Osteoblast (primary cell): ENCODE results near the gene AGBL1. TPM values are rescaled to one million over a fixed set of nuclear protein-coding genes. Genes with fewer than 3 reads are reported as not detected.

Source experiments
- DNase-seq: peaks from one replicate; pipeline ENCODE4 v3.0.0; 2011; ENCODE audit warnings: low spot score, mixed read lengths; ENCODE audit not compliant: insufficient read length; ENCODE audit errors: missing footprints
- H2AFZ ChIP-seq: 2 replicates; pipeline ENCODE4 v1.6.0; 2011; ENCODE audit warnings: mild to moderate bottlenecking, low read length
- H3K27ac ChIP-seq: 2 replicates; pipeline ENCODE4 v1.5.1; 2011; ENCODE audit warnings: mild to moderate bottlenecking, low read depth, low read length, moderate library complexity
- H3K27me3 ChIP-seq: 2 replicates; pipeline ENCODE4 v1.6.0; 2012; ENCODE audit warnings: mild to moderate bottlenecking, control low read depth, inconsistent platforms, low read length, moderate library complexity; ENCODE audit not compliant: insufficient read depth
- H3K36me3 ChIP-seq: 2 replicates; pipeline ENCODE4 v1.5.1; 2011; ENCODE audit warnings: mild to moderate bottlenecking, low read length, control low read depth, moderate library complexity; ENCODE audit not compliant: insufficient read depth
- H3K4me1 ChIP-seq: 2 replicates; pipeline ENCODE4 v1.5.1; 2011; ENCODE audit warnings: mild to moderate bottlenecking, low read length, control low read depth, moderate library complexity; ENCODE audit not compliant: insufficient read depth
- H3K4me2 ChIP-seq: 2 replicates; pipeline ENCODE4 v1.6.0; 2011; ENCODE audit warnings: mild to moderate bottlenecking, low read length; ENCODE audit not compliant: insufficient read depth
- H3K4me3 ChIP-seq: fragments of 200-600 bp; sonication (generic); 3 replicates; pipeline ENCODE4 v1.5.1; 2012; ENCODE audit warnings: mild to moderate bottlenecking, low read length, inconsistent platforms; ENCODE audit not compliant: insufficient read depth
- H3K79me2 ChIP-seq: 2 replicates; pipeline ENCODE4 v1.6.0; 2012; ENCODE audit warnings: mild to moderate bottlenecking, low read length, control low read depth, inconsistent platforms; ENCODE audit not compliant: insufficient read depth
- H3K9me3 ChIP-seq: 2 replicates; pipeline ENCODE4 v1.5.1; 2011; ENCODE audit warnings: low read depth, low read length, control low read depth
- H4K20me1 ChIP-seq: 2 replicates; pipeline ENCODE4 v1.6.0; 2012; ENCODE audit warnings: mild to moderate bottlenecking, low read length, control low read depth; ENCODE audit not compliant: insufficient read depth
- total RNA-seq: library from RNA; depleted of rRNA; stranded (reverse); fragments of >200 nt; gene quantifications from 2 replicates; pipeline ENCODE4 v1.2.3, GENCODE V29; 2012
- TF ChIP-seq, protein P1 (sequence below): IDR thresholded peaks from 2 replicates; pipeline ENCODE4 v1.5.1; 2011; ENCODE audit warnings: mild to moderate bottlenecking, low read depth, low read length, moderate library complexity; ENCODE audit errors: extremely low read depth

The AGBL1 gene
- total RNA-seq, 1 donor: not detected

- Histone ChIP-seq H3K4me2 (no peak overlapping the region), H2AFZ (no peak overlapping the region), H3K27me3 (no peaks in the 10 kb centered on the region), H3K27ac (no peak overlapping the region), H4K20me1 (no peaks in the 10 kb centered on the region), H3K9me3 (no peaks in the 10 kb centered on the region), H3K79me2 (no peaks in the 10 kb centered on the region), H3K36me3 (no peaks in the 10 kb centered on the region), H3K4me3 (no peak overlapping the region), H3K4me1 (no peaks in the 10 kb centered on the region)
- TF ChIP-seq, protein P1, sequence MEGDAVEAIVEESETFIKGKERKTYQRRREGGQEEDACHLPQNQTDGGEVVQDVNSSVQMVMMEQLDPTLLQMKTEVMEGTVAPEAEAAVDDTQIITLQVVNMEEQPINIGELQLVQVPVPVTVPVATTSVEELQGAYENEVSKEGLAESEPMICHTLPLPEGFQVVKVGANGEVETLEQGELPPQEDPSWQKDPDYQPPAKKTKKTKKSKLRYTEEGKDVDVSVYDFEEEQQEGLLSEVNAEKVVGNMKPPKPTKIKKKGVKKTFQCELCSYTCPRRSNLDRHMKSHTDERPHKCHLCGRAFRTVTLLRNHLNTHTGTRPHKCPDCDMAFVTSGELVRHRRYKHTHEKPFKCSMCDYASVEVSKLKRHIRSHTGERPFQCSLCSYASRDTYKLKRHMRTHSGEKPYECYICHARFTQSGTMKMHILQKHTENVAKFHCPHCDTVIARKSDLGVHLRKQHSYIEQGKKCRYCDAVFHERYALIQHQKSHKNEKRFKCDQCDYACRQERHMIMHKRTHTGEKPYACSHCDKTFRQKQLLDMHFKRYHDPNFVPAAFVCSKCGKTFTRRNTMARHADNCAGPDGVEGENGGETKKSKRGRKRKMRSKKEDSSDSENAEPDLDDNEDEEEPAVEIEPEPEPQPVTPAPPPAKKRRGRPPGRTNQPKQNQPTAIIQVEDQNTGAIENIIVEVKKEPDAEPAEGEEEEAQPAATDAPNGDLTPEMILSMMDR: no peak
- no peak for DNase-seq
Observed at GRCh38 chr15:86481720-86482119, 402.0 kb downstream of the AGBL1 start.

DNA sequence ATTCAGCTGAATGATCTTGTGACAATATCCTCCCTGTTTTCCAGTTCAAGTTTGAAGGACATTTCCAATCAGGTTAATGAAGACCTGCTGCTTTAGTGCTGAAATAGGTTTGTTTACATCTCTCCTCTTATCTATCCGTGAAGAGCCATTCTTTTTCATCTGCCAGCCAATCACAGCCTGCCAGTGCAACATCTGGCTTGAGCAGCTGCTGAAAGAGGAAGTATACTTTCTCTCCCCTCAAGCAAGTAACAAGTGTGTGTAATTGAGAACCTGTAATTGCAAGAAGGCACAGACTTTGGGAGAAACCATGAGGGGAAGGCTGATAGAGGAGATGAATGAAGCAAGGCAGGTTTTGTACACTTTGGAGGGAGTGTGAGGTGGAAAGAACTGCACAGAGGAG, 404.3 kb downstream of the AGBL1 start:
- no peaks in the 10 kb centered on the region for H3K79me2 ChIP-seq
- no peaks in the 10 kb centered on the region for H3K27me3 ChIP-seq
- no peak overlapping the region for H3K4me2 ChIP-seq
- TF ChIP-seq, protein P1: no peak
- no peaks in the 10 kb centered on the region for H4K20me1 ChIP-seq
- H3K36me3 ChIP-seq: no peaks in the 10 kb centered on the region
- no peak overlapping the region for H3K4me3 ChIP-seq
- no peak overlapping the region for H3K27ac ChIP-seq
- no peak for DNase-seq
- H3K4me1 ChIP-seq: no peaks in the 10 kb centered on the region
- H2AFZ ChIP-seq: no peak overlapping the region
- H3K9me3 ChIP-seq: peaks cover 3% of the 10 kb centered on the region

DNA sequence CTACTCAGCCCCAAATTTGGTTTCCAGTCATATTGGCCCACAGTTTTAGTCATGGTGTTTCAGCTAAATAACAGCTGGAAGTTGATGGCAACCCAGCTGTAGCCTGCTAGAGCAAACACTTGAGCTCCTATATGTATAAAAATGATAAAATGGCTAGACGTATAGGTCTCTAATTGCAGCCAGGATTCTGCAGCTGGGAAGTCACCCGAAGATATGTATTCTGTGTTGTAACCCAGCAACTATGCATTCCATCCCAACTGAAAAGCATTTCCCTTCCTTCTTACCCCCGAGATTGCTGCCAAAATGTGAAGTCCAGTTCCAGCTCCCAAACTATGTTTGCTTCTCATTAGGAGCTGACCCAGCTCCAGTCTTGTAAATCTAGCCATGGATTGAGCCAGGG, 408.4 kb downstream of the AGBL1 start:
- Histone ChIP-seq H4K20me1 (no peaks in the 10 kb centered on the region), H3K4me3 (no peak overlapping the region), H3K36me3 (no peaks in the 10 kb centered on the region), H3K4me1 (no peaks in the 10 kb centered on the region), H3K27ac (no peak overlapping the region), H3K9me3 (peaks cover 3% of the 10 kb centered on the region), H3K27me3 (no peaks in the 10 kb centered on the region), H3K4me2 (no peak overlapping the region), H2AFZ (no peak overlapping the region), H3K79me2 (no peaks in the 10 kb centered on the region)
- no peak for DNase-seq
- TF ChIP-seq, protein P1: no peak

GRCh38 chr15:86489981-86490380, 410.3 kb downstream of the AGBL1 start:
- no peaks in the 10 kb centered on the region for H3K36me3 ChIP-seq
- H4K20me1 ChIP-seq: no peaks in the 10 kb centered on the region
- H3K79me2 ChIP-seq: no peaks in the 10 kb centered on the region
- no peak overlapping the region for H2AFZ ChIP-seq
- H3K27ac ChIP-seq: no peak overlapping the region
- no peak overlapping the region for H3K4me3 ChIP-seq
- H3K4me1 ChIP-seq: no peaks in the 10 kb centered on the region
- no peaks in the 10 kb centered on the region for H3K27me3 ChIP-seq
- TF ChIP-seq, protein P1: no peak
- H3K9me3 ChIP-seq: peaks cover 3% of the 10 kb centered on the region
- no peak overlapping the region for H3K4me2 ChIP-seq
- no peak for DNase-seq
